GM19455 (cell line): ENCODE measurements around the gene CORO7.
"Not testable (repeated sequence)": the region's sequence is repeated elsewhere in the genome, so short reads cannot be mapped to it uniquely, and the experiment has no call there.

Experiments
- ATAC-seq: cut with Tn5 transposase; IDR thresholded peaks from one replicate; pipeline ENCODE4 v1.9.1; 2021; ENCODE audit not compliant: unreplicated experiment

Gene CORO7

DNA sequence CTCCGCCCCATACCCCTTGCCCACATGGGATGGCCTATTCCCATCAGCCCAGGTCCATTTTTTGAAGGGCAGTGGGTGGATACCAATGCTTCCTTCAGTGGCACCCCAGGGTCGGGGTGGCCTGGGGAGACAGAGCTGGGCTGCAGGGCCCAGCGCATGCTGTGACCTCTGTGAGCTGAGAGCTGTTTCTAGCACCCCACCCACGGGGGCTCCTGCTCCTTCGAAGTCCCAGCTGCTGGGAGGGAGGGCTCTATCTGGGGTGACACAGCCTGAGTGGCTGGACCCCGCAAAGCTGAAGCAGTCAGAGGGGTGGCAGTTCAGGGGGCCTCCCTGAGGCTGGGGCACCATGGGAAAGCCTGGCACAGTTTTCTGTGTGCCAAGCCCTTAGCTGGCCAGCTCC, 76.0 kb downstream of the CORO7 start:
- no peak for ATAC-seq

DNA sequence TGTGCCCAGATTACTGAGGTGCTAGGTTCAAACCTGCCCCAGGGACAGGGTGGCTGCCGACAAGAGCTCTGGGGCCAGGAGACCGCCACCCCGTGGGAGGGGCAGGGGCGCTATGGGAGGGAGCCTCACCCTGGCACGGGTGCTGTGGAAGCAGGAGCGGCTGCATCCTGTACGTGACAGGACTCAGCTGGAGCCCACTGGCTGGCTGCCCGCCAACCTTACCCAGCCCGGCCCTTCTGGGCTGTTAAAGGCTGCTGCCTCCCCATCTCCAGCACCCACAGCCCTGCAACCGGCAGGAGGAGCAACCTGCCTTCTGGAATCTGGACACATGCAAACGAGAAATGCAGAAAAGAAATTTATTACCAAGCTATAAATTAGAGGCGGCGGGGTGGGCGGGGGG, 76.5 kb downstream of the CORO7 start:
- no peak for ATAC-seq

DNA sequence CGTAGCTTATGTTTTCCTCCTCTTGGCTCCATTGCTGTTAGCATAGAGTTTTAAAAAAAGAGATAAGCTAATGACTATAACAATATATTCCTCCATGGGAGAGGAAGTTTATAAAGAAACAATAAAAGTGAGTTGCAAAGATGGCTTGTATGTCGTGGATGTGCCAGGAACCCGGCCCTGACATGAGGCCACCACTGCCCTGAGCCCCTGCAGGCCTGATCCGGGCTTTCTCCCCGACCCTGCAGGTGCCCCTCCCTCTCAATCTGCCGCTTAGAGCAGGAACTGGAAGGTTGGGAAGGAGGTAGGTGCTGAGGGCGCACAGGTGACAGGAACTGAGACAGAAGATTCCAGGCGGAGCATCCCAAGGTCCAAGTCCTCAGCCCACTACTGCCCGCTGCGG, 76.9 kb downstream of the CORO7 start:
- ATAC-seq = no peak

DNA sequence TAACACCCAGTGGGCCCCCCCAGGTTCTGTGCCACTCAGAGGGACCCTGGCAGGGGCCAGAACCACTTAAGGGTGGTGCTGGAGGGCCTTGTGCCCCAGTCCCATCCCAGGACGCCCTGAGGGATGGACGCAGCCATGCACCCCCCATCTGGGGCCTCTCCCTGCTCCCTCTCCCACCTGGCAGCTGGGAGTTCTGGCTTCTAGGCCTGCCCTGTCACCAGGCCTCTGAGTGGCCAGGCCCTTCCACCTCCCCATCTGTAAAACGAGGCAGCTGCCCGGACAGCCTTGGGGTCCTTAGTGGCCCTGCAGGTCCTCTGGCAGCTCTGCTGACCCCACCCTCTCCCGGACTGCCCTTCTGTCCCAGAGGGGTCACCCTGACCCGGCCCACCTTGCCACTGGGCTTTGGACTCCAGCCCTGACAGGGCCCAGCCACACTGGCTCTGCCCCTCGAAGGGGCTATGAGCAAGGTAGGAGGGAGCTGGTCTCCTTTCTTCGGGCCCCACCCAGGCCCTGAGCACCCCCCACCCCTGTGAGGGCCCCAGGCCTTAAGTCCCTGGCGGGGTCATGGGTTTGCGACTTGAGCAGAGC, 77.6 kb downstream of the CORO7 start:
- ATAC-seq = no peak

DNA sequence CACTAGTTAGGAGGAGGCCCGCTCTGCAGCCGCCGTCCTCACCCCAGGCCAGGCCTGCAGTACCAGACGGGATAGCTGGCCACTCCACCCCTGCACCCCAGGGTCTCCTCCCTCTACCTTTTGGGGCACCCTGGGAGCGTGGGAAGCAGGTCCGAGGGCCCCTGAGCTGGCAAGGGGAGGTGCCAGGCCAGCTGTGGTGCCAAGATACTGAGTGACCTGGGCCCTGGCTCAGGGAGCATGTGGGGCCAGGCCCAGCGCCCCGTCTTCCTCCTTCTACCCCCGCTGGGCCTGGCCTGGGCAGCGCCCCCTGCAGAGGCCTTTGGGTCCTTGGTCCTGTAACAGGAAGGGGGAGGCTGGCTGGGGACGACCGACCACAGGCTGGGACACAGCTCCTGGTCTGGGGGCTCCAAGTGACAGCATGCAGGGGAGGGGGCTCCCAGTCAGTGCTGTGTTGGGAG, 78.2 kb downstream of the CORO7 start:
- no peak for ATAC-seq

DNA sequence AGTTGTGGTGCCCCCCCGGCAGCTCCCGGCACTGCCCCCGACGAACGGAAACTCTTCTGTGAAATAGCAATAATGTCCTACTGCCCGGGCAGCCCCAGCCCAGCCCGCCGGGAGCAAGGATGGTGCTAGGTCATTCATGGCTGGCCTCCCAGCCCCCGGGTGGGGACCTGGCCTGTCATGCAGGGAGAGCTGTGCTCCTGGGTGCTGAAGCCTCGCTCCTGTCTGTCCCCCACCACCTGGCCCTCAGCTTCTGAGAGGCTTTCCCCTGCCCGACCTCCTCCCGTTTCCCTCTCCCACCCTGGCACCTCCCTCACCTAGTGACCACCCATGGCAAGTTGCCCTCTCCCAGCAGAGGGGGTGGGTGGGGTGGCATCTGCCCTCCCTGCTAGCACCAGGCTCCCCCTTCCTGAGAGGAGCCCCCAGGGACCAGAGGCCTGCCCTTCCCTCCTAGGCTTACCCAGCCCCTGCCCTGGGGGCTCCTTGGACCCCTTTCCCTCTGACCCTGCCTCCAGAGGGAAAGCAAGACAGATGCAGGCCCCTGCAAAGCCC, 78.8 kb downstream of the CORO7 start:
- ATAC-seq = no peak

DNA sequence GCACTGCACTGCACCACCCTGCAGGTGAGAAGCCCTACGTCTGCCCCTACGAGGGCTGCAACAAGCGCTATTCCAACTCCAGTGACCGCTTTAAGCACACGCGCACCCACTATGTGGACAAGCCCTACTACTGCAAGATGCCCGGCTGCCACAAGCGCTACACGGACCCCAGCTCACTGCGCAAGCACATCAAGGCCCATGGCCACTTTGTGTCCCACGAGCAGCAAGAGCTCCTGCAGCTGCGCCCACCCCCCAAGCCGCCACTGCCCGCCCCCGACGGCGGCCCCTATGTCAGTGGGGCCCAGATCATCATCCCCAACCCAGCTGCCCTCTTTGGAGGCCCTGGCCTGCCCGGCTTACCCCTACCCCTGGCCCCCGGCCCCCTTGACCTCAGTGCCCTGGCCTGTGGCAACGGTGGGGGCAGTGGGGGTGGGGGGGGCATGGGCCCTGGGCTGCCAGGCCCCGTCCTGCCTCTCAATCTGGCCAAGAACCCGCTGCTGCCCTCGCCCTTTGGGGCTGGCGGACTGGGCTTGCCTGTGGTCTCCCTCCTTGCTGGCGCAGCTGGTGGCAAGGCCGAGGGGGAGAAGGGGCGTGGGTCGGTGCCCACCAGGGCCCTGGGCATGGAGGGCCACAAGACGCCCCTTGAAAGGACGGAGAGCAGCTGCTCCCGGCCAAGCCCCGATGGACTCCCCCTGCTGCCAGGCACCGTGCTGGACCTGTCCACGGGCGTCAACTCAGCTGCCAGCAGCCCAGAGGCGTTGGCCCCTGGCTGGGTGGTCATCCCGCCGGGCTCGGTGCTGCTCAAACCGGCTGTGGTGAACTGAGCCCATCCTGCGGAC, 79.5 kb downstream of the CORO7 start:
- no peak for ATAC-seq

DNA sequence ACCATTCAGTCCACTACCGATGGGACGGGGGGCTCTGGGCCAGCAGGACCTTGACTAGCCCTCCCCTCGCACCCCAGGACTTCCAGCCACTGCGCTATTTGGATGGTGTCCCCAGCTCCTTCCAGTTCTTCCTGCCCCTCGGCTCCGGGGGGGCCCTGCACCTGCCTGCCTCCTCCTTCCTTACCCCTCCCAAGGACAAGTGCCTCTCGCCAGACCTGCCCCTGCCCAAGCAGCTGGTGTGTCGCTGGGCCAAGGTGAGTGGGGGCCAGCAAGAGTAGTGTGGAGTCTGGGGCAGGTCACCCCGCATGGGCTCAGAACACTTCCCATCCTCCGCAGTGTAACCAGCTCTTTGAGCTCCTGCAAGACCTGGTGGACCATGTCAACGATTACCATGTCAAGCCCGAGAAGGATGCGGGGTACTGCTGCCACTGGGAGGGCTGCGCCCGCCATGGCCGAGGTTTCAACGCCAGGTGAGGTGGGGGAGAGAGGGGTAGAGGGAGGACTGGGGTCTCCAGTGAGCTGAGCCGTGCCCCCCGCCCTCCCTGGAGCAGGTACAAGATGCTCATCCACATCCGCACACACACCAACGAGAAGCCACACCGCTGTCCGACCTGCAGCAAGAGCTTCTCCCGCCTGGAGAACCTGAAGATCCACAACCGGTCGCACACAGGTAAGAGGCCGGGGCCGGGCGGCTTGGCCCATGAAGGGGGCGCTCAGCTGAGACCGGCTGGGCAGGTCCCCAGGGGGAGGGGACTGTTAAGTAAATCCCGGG, 81.5 kb downstream of the CORO7 start:
- no peak for ATAC-seq

DNA sequence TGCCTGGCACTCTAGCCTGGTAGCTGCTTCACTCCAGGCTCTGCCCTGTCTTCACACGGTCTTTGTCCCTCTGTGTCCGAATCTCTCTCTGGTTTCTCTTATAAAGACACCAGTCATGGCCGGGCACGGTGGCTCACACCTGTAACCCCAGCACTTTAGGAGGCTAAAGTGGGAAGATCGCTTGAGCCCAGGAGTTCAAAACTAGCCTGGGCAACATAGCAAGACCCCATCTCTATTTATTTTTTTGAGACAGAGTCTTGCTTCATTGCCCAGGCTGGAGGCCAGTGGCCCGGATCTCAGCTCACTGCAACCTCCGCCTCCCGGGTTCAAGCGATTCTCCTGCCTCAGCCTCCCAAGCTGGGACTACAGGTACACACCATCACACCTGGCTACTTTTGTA, 82.7 kb downstream of the CORO7 start:
- ATAC-seq = not testable (repeated sequence)

DNA sequence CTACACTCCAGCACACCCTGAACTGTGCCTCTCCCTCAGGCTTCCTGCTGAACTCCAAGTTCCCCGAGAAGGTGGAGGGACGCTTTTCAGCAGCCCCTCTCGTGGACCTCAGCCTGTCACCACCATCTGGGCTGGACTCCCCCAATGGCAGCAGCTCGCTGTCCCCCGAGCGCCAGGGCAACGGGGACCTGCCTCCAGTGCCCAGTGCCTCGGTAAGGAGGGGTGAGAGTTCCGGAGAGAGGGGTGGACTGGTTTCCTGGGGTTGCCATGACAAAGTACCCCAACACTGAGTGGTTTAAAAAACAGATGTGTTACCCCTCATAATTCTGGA, 83.1 kb downstream of the CORO7 start:
- no peak for ATAC-seq

DNA sequence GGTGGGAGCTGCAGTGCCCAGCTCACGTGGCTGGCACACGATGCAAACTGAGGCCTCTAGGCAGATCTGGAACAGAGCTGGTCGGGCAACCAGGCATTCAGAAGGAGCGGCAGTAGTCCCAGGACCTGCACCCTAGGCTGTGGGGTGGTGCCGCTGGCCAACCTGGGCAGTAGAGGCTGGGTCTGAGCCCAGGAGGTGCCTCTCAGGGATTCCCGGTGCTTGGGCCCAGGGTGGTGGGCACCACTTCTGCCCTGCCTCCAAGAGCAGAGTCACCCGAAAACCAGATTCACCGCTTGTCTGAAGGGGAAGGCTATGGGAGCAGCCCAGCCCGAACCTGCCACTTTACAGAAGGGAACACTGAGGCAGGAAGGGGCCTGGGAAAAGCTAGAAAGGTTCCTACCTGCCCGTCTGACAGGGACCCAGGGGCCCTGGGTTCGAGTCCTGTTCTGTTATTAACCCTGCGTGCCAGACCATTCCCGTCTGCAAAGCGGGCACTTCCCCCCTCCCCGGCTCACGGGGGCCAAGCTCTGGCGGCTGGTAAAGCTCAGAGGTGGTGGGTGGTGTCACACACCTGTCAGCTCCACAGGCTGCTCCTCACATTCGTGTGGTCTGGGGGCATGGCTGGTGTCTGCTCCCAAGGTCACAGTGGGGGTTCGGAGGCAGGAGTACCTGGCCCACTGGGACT, 83.6 kb downstream of the CORO7 start:
- no peak for ATAC-seq

DNA sequence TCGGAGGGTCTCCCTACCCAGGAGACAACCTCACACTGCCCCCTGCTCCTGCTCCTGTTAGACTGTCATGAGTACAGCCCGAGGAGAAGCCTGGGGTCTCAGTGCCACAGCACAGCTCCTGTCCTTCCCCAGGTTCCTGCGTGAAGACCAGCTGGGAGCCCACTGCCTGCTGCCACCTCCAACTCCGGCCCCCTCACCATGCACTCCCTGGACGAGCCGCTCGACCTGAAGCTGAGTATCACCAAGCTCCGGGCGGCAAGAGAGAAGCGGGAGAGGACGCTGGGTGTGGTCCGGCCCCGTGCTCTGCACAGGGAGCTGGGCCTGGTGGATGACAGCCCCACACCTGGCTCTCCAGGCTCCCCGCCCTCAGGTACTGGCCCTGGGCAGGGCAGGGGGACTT, 84.3 kb downstream of the CORO7 start:
- no peak for ATAC-seq

DNA sequence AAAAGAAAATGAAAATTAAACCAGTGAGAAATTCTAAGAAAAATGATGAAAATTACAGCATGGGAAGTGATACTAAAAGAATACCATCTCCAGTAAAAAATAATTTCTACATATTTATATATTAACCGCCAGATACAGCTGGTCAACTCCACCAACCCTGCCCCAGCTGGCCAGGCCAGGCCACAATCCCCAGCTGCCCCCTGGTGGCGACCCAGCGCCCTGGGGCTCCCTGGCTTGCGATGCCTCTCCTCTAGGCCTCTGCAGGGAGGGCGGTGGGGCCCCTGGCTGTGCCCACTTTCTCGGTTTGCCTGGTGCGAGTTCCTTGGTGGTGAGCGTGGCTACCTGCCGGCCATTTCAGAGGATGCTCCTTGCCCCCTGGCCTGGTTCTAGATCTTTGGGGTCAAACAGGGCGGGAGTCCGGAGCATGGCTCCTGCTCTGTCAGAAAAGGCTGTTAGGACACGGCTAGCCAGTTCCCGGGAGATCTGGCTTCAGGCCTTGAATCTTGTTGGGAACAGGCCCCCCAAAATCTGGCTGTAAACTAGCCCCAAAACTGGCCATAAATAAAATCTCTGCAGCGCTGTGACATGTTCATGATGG, 86.0 kb downstream of the CORO7 start:
- no peak for ATAC-seq

DNA sequence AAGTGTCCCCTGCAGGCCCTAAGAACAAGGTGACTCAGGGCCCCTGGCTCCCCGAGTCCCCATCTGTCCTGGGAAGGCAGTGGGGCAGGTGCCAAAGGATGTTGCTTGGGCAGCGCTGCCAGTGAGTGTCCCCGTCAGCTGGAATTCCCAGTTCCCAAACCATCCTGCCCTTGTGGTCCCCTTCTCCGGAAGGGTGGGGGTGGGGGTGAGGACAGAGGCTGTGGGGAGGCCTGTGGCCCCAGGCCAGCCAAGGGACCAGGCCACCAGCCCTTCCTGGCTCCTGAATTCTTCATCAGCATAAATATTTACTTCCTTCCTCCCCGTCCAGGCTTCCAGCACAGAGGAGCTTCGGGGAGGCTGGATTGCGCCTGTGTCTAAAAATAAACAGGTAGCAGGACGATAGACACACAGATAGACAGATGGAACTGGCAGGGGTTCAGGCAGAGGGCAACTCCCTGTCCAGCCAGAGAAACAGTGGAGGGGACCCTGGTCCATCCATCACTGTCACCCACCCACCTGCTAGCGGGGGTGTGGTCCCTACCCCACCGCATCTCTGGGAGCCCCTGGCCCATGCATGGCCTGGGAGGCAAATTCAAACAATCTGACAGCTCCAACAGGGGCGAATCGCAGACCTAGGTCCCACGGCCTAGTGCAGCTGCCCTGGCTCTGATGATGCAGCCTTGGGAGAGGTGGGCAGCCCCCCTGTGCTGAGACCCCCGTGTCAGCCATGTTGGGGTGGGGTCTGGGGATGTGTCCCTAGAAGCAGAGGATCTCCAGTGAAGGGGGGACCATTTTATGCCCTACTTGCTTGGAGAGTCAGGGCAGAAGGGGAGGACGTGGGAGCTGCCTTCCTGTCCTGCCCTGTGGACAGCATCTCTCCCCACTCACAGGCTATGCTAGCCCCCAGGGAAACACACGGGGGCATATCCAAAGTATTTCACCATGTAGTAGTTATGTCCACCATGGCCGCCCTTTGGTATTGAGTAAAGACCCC, 87.3 kb downstream of the CORO7 start:
- no peak for ATAC-seq

DNA sequence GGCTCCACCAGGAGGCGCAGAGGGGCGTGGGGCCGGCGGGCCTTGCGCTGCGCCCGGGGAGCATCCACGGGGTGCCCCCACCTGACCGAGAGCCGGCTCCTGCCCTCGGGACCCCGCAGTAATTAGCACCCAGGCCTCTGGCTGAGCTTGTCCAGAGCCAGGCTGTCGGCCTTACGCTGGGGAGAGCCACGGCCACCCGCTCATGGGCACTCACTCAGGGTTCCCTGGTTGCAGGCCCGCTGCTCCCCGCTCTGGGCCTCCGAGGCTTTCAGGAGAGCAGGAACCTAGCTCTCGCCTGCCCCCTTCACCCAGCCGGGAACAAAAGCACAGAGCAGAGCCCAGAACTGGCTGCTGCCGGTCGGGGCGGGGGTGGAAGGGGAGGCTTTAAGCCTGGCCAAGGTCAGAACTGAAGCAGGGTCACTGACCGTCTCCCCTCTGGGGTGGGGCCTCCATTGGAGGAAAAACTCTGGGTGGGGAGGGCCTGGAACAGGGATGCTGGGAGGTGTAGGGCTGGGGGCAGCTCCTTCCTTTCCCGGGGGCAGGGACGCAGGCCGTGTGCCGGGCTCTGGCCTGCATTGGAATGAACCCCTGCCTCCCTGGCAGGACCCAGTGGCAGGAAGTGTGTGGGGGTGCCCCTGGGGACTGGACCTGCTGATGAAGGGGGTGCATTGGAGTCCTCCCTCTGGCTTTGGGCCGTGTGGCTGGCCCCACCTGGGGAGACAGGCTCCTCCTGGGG, 88.2 kb downstream of the CORO7 start:
- no peak for ATAC-seq

DNA sequence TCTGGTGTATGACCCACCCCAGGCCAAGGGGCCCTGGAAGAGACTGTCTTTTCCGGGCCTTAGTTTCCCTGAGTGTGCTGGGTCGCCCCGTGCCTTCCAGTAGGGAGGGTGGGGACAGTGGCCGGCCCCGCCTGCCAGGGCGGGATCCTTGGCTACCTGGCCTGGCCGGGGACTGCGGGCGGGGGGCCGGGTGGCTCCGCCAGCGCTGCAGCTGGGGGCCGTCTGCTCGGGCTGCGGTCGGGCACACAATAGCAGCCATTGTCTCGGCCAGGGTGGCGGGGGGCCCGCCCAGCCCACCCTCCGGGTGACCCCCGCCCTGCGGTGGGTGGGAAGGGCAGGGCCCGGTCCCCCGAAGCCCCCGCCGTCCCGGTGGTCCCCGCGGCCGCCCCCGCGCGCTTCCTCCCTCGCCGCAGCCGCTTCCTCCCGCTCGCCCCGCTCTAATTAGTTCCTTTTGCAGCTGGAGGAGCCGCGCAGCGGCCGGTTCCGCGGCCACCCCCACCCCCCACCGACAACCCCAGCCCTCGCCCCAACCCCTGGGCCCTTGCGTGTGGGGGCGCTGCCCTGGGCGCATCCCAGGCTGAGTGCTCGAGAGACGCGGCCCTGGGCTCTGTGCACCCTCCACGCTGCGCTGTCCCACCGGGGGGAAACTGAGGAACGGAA, 88.9 kb downstream of the CORO7 start:
- ATAC-seq = no peak

DNA sequence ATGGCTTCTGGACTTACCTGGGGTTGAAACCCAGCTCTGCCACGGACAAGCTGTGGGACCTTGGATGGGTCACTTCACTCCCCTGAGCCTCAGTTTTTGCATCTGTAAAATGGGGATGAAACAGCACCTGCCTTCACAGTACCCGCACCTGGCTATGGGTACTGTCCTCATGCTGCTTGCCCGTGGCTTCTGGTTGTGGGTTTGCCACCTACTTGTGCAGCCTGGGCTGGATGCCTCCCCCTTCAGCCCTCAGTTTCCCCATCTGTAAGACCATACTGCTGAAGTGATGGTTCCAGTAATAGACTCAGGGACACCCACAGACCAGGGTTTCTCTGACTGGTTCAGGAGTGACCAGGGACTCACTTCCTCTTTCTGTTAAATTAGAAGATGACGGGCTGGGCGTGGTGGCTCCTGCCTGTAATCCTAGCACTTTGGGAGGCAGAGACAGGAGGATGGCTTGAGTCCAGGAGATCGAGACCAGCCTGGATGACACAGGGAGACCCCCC, 91.1 kb downstream of the CORO7 start:
- no peak for ATAC-seq
